Activated CD4-positive, alpha-beta T cell treated with anti-CD3 and anti-CD28 coated beads, Interleukin-2, amount 10 ng/mL, durations not matched to agents 24 days and 14 days (primary cell): Measurements from ENCODE around the gene POLA1. TPM values are rescaled to one million over a fixed set of nuclear protein-coding genes. Genes with fewer than 3 reads are reported as not detected.
A peak's percentile ranks its signal among the peaks of the same experiment; 100 is the strongest.

Experiments
- DNase-seq: peaks from one replicate; pipeline ENCODE4 v3.0.0; 2022
- H3K27ac Mint-ChIP-seq: one replicate; pipeline ENCODE4 v1.8.0; 2022; ENCODE audit warnings: mild to moderate bottlenecking, mixed read lengths
- H3K27me3 Mint-ChIP-seq: one replicate; pipeline ENCODE4 v1.8.0; 2022; ENCODE audit warnings: mixed read lengths
- H3K36me3 Mint-ChIP-seq: one replicate; pipeline ENCODE4 v1.8.0; 2022; ENCODE audit warnings: low read depth, mild to moderate bottlenecking, mixed read lengths
- H3K4me1 Mint-ChIP-seq: one replicate; pipeline ENCODE4 v1.8.0; 2021; ENCODE audit warnings: mixed read lengths
- H3K4me3 Mint-ChIP-seq: one replicate; pipeline ENCODE4 v1.8.0; 2022; ENCODE audit warnings: mild to moderate bottlenecking, moderate library complexity, mixed read lengths
- H3K9me3 Mint-ChIP-seq: one replicate; pipeline ENCODE4 v1.8.0; 2021; ENCODE audit warnings: mixed read lengths
- intact Hi-C: fragments of 100-400 bp; cut with micrococcal nuclease; formaldehyde crosslinking; loops from one replicate; pipeline ENCODE4 v1.15.1; 2023
- total RNA-seq: library from RNA; stranded (reverse); gene quantifications from 2 replicates; pipeline ENCODE4 v1.2.3, GENCODE V29; 2022

The POLA1 gene
- total RNA-seq, 1 donor from 2014 or later = 42.6 TPM

GRCh38 chrX:24886916-24887315, 193.2 kb downstream of the POLA1 start:
- intact Hi-C loops = no loop called here
- Mint-ChIP-seq H3K27ac (no peak overlapping the region), H3K27me3 (no peaks in the 10 kb centered on the region), H3K4me1 (no peaks in the 10 kb centered on the region), H3K4me3 (no peak overlapping the region), H3K9me3 (no peaks in the 10 kb centered on the region), H3K36me3 (peaks cover 14% of the 10 kb centered on the region)
- no peak for DNase-seq

- Mint-ChIP-seq H3K9me3 (no peaks in the 10 kb centered on the region), H3K27ac (no peak overlapping the region), H3K4me3 (no peak overlapping the region), H3K36me3 (peaks cover 25% of the 10 kb centered on the region), H3K4me1 (no peaks in the 10 kb centered on the region), H3K27me3 (no peaks in the 10 kb centered on the region)
- DNase-seq = no peak
- intact Hi-C loops = no loop called here
These were observed 197.0 kb downstream of the POLA1 start for GRCh38 chrX:24890677-24891076.

- no peaks in the 10 kb centered on the region for H3K4me1 Mint-ChIP-seq
- H3K27me3 Mint-ChIP-seq = no peaks in the 10 kb centered on the region
- H3K9me3 Mint-ChIP-seq = no peaks in the 10 kb centered on the region
- no peak for DNase-seq
- H3K4me3 Mint-ChIP-seq = no peak overlapping the region
- no peak overlapping the region for H3K27ac Mint-ChIP-seq
- intact Hi-C loops = no loop called here
- peaks cover 15% of the 10 kb centered on the region for H3K36me3 Mint-ChIP-seq
These were observed 205.7 kb downstream of the POLA1 start for GRCh38 chrX:24899391-24899790.

GRCh38 chrX:24900234-24900633, 206.5 kb downstream of the POLA1 start:
- Mint-ChIP-seq H3K27ac (no peak overlapping the region), H3K4me1 (no peaks in the 10 kb centered on the region), H3K27me3 (no peaks in the 10 kb centered on the region), H3K4me3 (no peak overlapping the region), H3K9me3 (no peaks in the 10 kb centered on the region), H3K36me3 (peaks cover 17% of the 10 kb centered on the region)
- intact Hi-C loops = no loop called here
- no peak for DNase-seq

GRCh38 chrX:24902806-24903205, 209.1 kb downstream of the POLA1 start:
- no peaks in the 10 kb centered on the region for H3K4me1 Mint-ChIP-seq
- no peak overlapping the region for H3K4me3 Mint-ChIP-seq
- no peaks in the 10 kb centered on the region for H3K27me3 Mint-ChIP-seq
- no peaks in the 10 kb centered on the region for H3K9me3 Mint-ChIP-seq
- DNase-seq = no peak
- intact Hi-C loops = no loop called here
- peaks cover 18% of the 10 kb centered on the region for H3K36me3 Mint-ChIP-seq
- H3K27ac Mint-ChIP-seq = no peak overlapping the region

- no peak for DNase-seq
- Mint-ChIP-seq H3K4me1 (peaks cover 4% of the 10 kb centered on the region), H3K27me3 (no peaks in the 10 kb centered on the region), H3K4me3 (no peak overlapping the region), H3K27ac (no peak overlapping the region), H3K9me3 (no peaks in the 10 kb centered on the region), H3K36me3 (peaks cover 5% of the 10 kb centered on the region)
- intact Hi-C loops = no loop called here
These were observed 225.0 kb downstream of the POLA1 start for GRCh38 chrX:24918715-24919114.

- peaks cover 12% of the 10 kb centered on the region for H3K4me1 Mint-ChIP-seq
- H3K9me3 Mint-ChIP-seq = no peaks in the 10 kb centered on the region
- peaks cover 8% of the 10 kb centered on the region for H3K36me3 Mint-ChIP-seq
- H3K27me3 Mint-ChIP-seq = no peaks in the 10 kb centered on the region
- intact Hi-C loops = no loop called here
- H3K27ac Mint-ChIP-seq = no peak overlapping the region
- H3K4me3 Mint-ChIP-seq = no peak overlapping the region
- DNase-seq = no peak
These were observed 227.1 kb downstream of the POLA1 start for GRCh38 chrX:24920769-24921168.

- Mint-ChIP-seq H3K36me3 (peaks cover 8% of the 10 kb centered on the region), H3K27me3 (no peaks in the 10 kb centered on the region), H3K4me1 (peaks cover 14% of the 10 kb centered on the region), H3K9me3 (no peaks in the 10 kb centered on the region), H3K27ac (peak overlapping the region; percentile 35), H3K4me3 (no peak overlapping the region)
- no peak for DNase-seq
- intact Hi-C loops = no loop called here
These were observed 231.7 kb downstream of the POLA1 start for GRCh38 chrX:24925430-24925829.

- Mint-ChIP-seq H3K4me1 (peaks cover 9% of the 10 kb centered on the region), H3K27me3 (no peaks in the 10 kb centered on the region), H3K36me3 (peaks cover 6% of the 10 kb centered on the region), H3K4me3 (no peak overlapping the region), H3K27ac (no peak overlapping the region), H3K9me3 (no peaks in the 10 kb centered on the region)
- intact Hi-C loops = no loop called here
- no peak for DNase-seq
These were observed 233.7 kb downstream of the POLA1 start for GRCh38 chrX:24927372-24927771.

GRCh38 chrX:24928114-24928513, 234.4 kb downstream of the POLA1 start:
- Mint-ChIP-seq H3K4me1 (peaks cover 9% of the 10 kb centered on the region), H3K27ac (no peak overlapping the region), H3K36me3 (peaks cover 6% of the 10 kb centered on the region), H3K9me3 (no peaks in the 10 kb centered on the region), H3K4me3 (no peak overlapping the region), H3K27me3 (no peaks in the 10 kb centered on the region)
- intact Hi-C loops = no loop called here
- DNase-seq = no peak

GRCh38 chrX:24934279-24934678, 240.6 kb downstream of the POLA1 start:
- Mint-ChIP-seq H3K4me1 (no peaks in the 10 kb centered on the region), H3K36me3 (peaks cover 3% of the 10 kb centered on the region), H3K27ac (no peak overlapping the region), H3K4me3 (no peak overlapping the region), H3K27me3 (no peaks in the 10 kb centered on the region), H3K9me3 (no peaks in the 10 kb centered on the region)
- intact Hi-C loops = no loop called here
- DNase-seq = no peak

GRCh38 chrX:24945009-24945408, 251.3 kb downstream of the POLA1 start:
- Mint-ChIP-seq H3K9me3 (no peaks in the 10 kb centered on the region), H3K36me3 (no peaks in the 10 kb centered on the region), H3K27me3 (no peaks in the 10 kb centered on the region), H3K27ac (no peak overlapping the region), H3K4me3 (no peak overlapping the region), H3K4me1 (no peaks in the 10 kb centered on the region)
- no peak for DNase-seq
- intact Hi-C loops = no loop called here

GRCh38 chrX:24946369-24946768, 252.7 kb downstream of the POLA1 start:
- H3K27me3 Mint-ChIP-seq = no peaks in the 10 kb centered on the region
- no peaks in the 10 kb centered on the region for H3K4me1 Mint-ChIP-seq
- no peaks in the 10 kb centered on the region for H3K36me3 Mint-ChIP-seq
- H3K4me3 Mint-ChIP-seq = no peak overlapping the region
- no peak for DNase-seq
- H3K27ac Mint-ChIP-seq = no peak overlapping the region
- intact Hi-C loops = no loop called here
- H3K9me3 Mint-ChIP-seq = no peaks in the 10 kb centered on the region

- Mint-ChIP-seq H3K27ac (no peak overlapping the region), H3K4me1 (peaks cover 4% of the 10 kb centered on the region), H3K27me3 (no peaks in the 10 kb centered on the region), H3K4me3 (no peak overlapping the region), H3K36me3 (peaks cover 2% of the 10 kb centered on the region), H3K9me3 (no peaks in the 10 kb centered on the region)
- no peak for DNase-seq
- intact Hi-C loops = no loop called here
These were observed 261.0 kb downstream of the POLA1 start for GRCh38 chrX:24954732-24955131.

- no peak for DNase-seq
- Mint-ChIP-seq H3K27ac (no peak overlapping the region), H3K36me3 (peaks cover 2% of the 10 kb centered on the region), H3K4me3 (no peak overlapping the region), H3K9me3 (no peaks in the 10 kb centered on the region), H3K27me3 (no peaks in the 10 kb centered on the region), H3K4me1 (peaks cover 4% of the 10 kb centered on the region)
- intact Hi-C loops = no loop called here
These were observed 261.7 kb downstream of the POLA1 start for GRCh38 chrX:24955372-24955930.
